ENCODE data around the gene CSTB.

CSTB gene

GRCh38 chr21:43793243-43793642 is 17.1 kb upstream of the CSTB start:
- DNase-seq (ENCODE audit: extremely low read depth in 1 of 2, low read depth in 1 of 2): no peak

- DNase-seq (ENCODE audit: extremely low read depth in 1 of 2, low read depth in 1 of 2): no peak
These were observed 16.3 kb upstream of the CSTB start for GRCh38 chr21:43792406-43792805.

GRCh38 chr21:43790010-43790524 is 14.0 kb upstream of the CSTB start:
- no peak for DNase-seq (ENCODE audit: extremely low read depth in 1 of 2, low read depth in 1 of 2)

- peak; percentile 76 to 95 for DNase-seq (ENCODE audit: extremely low read depth in 1 of 2, low read depth in 1 of 2)
These were observed 13.3 kb upstream of the CSTB start, which contains the start of gene RRP1 for GRCh38 chr21:43789276-43790009. TSS of gene RRP1 (plus strand) at chr21:43789577. CDS start at chr21:43789630, 53 bp downstream.

GRCh38 chr21:43786807-43787440 is 10.8 kb upstream of the CSTB start:
- DNase-seq (ENCODE audit: extremely low read depth in 1 of 2, low read depth in 1 of 2): no peak

GRCh38 chr21:43786300-43786806 is 10.2 kb upstream of the CSTB start:
- no peak for DNase-seq (ENCODE audit: extremely low read depth in 1 of 2, low read depth in 1 of 2)

- DNase-seq (ENCODE audit: extremely low read depth in 1 of 2, low read depth in 1 of 2): no peak
These were observed 9.0 kb upstream of the CSTB start for GRCh38 chr21:43785134-43785533.

GRCh38 chr21:43783098-43783700 is 7.1 kb upstream of the CSTB start:
- DNase-seq (ENCODE audit: extremely low read depth in 1 of 2, low read depth in 1 of 2): no peak

- DNase-seq (ENCODE audit: extremely low read depth in 1 of 2, low read depth in 1 of 2): no peak
These were observed 6.5 kb upstream of the CSTB start for GRCh38 chr21:43782431-43783097.

- DNase-seq (ENCODE audit: extremely low read depth in 1 of 2, low read depth in 1 of 2): no peak
These were observed 5.7 kb upstream of the CSTB start for GRCh38 chr21:43781846-43782245.

- no peak for DNase-seq (ENCODE audit: extremely low read depth in 1 of 2, low read depth in 1 of 2)
These were observed 3.6 kb upstream of the CSTB start for GRCh38 chr21:43779660-43780059.

GRCh38 chr21:43778469-43779335 is 2.6 kb upstream of the CSTB start:
- DNase-seq (ENCODE audit: extremely low read depth in 1 of 2, low read depth in 1 of 2): no peak

- no peak for DNase-seq (ENCODE audit: extremely low read depth in 1 of 2, low read depth in 1 of 2)
These were observed 1.8 kb upstream of the CSTB start for GRCh38 chr21:43777953-43778352.

GRCh38 chr21:43775190-43775589 is 918 bp downstream of the CSTB start:
- no peak for DNase-seq (ENCODE audit: extremely low read depth in 1 of 2, low read depth in 1 of 2)

- no peak for DNase-seq (ENCODE audit: extremely low read depth in 1 of 2, low read depth in 1 of 2)
These were observed 1.9 kb downstream of the CSTB start for GRCh38 chr21:43774163-43774562.

GRCh38 chr21:43772425-43772821 is 3.7 kb downstream of the CSTB start:
- no peak for DNase-seq (ENCODE audit: extremely low read depth in 1 of 2, low read depth in 1 of 2)

- no peak for DNase-seq (ENCODE audit: extremely low read depth in 1 of 2, low read depth in 1 of 2)
These were observed 4.2 kb downstream of the CSTB start for GRCh38 chr21:43771698-43772424.

GRCh38 chr21:43771199-43771675 is 4.9 kb downstream of the CSTB start:
- DNase-seq (ENCODE audit: extremely low read depth in 1 of 2, low read depth in 1 of 2): no peak

- DNase-seq (ENCODE audit: extremely low read depth in 1 of 2, low read depth in 1 of 2): no peak
These were observed 5.9 kb downstream of the CSTB start for GRCh38 chr21:43770066-43770655.

All from stimulated activated CD8-positive, alpha-beta memory T cell treated with anti-CD3 and anti-CD28 coated beads, Interleukin-7, amount 100 ng/mL, for 48 hours (primary cell).